ENCODE data around the gene HABP2. TPM values are rescaled to one million over a fixed set of nuclear protein-coding genes. Genes with fewer than 3 reads are reported as not detected.

HABP2 gene
- total RNA-seq, 6 experiments from 2014 or later, result not detected

- no peak overlapping the region for H3K27ac Mint-ChIP-seq
- H3K27me3 Mint-ChIP-seq (ENCODE audit: insufficient read depth), result peaks cover 15% of the 10 kb centered on the region
- peaks cover 9% of the 10 kb centered on the region for H3K4me1 Mint-ChIP-seq (ENCODE audit: low read depth)
- peak; percentile 2 for TF ChIP-seq CTCF (IDR thresholded peaks at IDR 0.05)
- no peaks in the 10 kb centered on the region for H3K9me3 Mint-ChIP-seq
- no peak overlapping the region for H3K4me3 Mint-ChIP-seq
- no peak for DNase-seq
- no peaks in the 10 kb centered on the region for H3K36me3 Mint-ChIP-seq (ENCODE audit: low read depth)
Measured at GRCh38 chr10:113521475-113521795, 31.4 kb upstream of the HABP2 start.

- Mint-ChIP-seq H3K4me3 (no peak overlapping the region), H3K36me3 (ENCODE audit: low read depth) (no peaks in the 10 kb centered on the region), H3K27me3 (ENCODE audit: insufficient read depth) (peaks cover 16% of the 10 kb centered on the region), H3K27ac (no peak overlapping the region), H3K4me1 (ENCODE audit: low read depth) (peaks cover 9% of the 10 kb centered on the region), H3K9me3 (no peaks in the 10 kb centered on the region)
- DNase-seq, result no peak
- no peak for TF ChIP-seq CTCF (IDR thresholded peaks at IDR 0.05)
Measured at GRCh38 chr10:113522460-113522859, 30.4 kb upstream of the HABP2 start.

DNA sequence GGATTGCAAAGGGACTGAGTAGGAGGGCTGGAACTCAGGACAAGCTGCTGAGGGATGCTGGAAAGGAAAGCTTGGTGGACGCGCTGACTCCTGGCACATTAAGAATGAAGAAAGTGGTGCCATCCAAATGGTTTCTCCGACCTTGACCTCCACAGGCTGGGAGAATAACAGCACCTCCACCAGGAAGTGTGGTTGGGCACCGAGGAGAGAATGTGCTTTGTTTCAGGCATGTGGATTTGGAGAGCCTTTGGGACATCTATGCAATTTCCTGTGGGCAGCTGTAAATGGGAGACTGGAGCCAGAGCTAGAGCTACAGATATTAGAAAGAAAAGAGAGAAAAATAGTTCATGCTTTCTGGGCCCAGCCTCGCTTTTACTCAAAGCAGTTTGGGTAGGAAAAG lies 29.8 kb upstream of the HABP2 start:
- no peak for TF ChIP-seq CTCF (IDR thresholded peaks at IDR 0.05)
- DNase-seq, result no peak
- Mint-ChIP-seq H3K4me1 (ENCODE audit: low read depth) (peaks cover 9% of the 10 kb centered on the region), H3K27me3 (ENCODE audit: insufficient read depth) (peaks cover 15% of the 10 kb centered on the region), H3K36me3 (ENCODE audit: low read depth) (no peaks in the 10 kb centered on the region), H3K27ac (no peak overlapping the region), H3K9me3 (no peaks in the 10 kb centered on the region), H3K4me3 (no peak overlapping the region)

- H3K27me3 Mint-ChIP-seq (ENCODE audit: insufficient read depth), result peaks cover 13% of the 10 kb centered on the region
- peaks cover 9% of the 10 kb centered on the region for H3K4me1 Mint-ChIP-seq (ENCODE audit: low read depth)
- no peak overlapping the region for H3K27ac Mint-ChIP-seq
- no peaks in the 10 kb centered on the region for H3K9me3 Mint-ChIP-seq
- DNase-seq, result no peak
- H3K4me3 Mint-ChIP-seq, result no peak overlapping the region
- no peaks in the 10 kb centered on the region for H3K36me3 Mint-ChIP-seq (ENCODE audit: low read depth)
- TF ChIP-seq CTCF (IDR thresholded peaks at IDR 0.05), result no peak
Measured at GRCh38 chr10:113523628-113524027, 29.2 kb upstream of the HABP2 start.

GRCh38 chr10:113524120-113524519 lies 28.7 kb upstream of the HABP2 start:
- no peak overlapping the region for H3K4me3 Mint-ChIP-seq
- no peaks in the 10 kb centered on the region for H3K36me3 Mint-ChIP-seq (ENCODE audit: low read depth)
- H3K9me3 Mint-ChIP-seq, result no peaks in the 10 kb centered on the region
- H3K27ac Mint-ChIP-seq, result no peak overlapping the region
- peaks cover 9% of the 10 kb centered on the region for H3K4me1 Mint-ChIP-seq (ENCODE audit: low read depth)
- peaks cover 16% of the 10 kb centered on the region for H3K27me3 Mint-ChIP-seq (ENCODE audit: insufficient read depth)
- no peak for TF ChIP-seq CTCF (IDR thresholded peaks at IDR 0.05)
- DNase-seq, result no peak
